B cell (primary cell): ENCODE data around the gene KCNJ6. TPM values are rescaled to one million over a fixed set of nuclear protein-coding genes. Genes with fewer than 3 reads are reported as not detected.

ENCODE experiments used
- ATAC-seq: fragments of 200-7000 bp; cut with Tn5 transposase; one replicate; pipeline ENCODE4 v1.10.0; 2021; ENCODE audit warnings: low read depth, mild to moderate bottlenecking, moderate number of reproducible peaks, moderate library complexity
- CTCF ChIA-PET: fragments of 350-600 bp; sonication (Branson Sonifier 250); formaldehyde crosslinking; loops from one replicate; lab custom pipeline; 2021; ENCODE audit warnings: antibody characterized with exemption, inconsistent platforms; lab: Charles Lee
- POLR2A ChIA-PET: fragments of 350-600 bp; sonication (Branson Sonifier 250); formaldehyde crosslinking; loops from one replicate; lab custom pipeline; 2021; ENCODE audit warnings: antibody characterized with exemption; lab: Charles Lee
- DNase-seq: peaks from one replicate; pipeline ENCODE4 v3.0.0; 2013
- H2AFZ ChIP-seq: 2 replicates; pipeline ENCODE4 v1.6.1; 2012; ENCODE audit warnings: mild to moderate bottlenecking, low read depth, low read length; ENCODE audit not compliant: insufficient read depth, poor library complexity, severe bottlenecking
- H3K27ac ChIP-seq, 2 donors: 1 replicate in 1 of 2; 2 replicates in 1 of 2; pipeline ENCODE4 v1.5.1; 2012 to 2013; ENCODE audit warnings: low read length in 2 of 2, mild to moderate bottlenecking in 2 of 2, moderate library complexity in 1 of 2
- H3K27me3 ChIP-seq, 4 experiments: fragments of 200-600 bp in 1 of 4; sonication (generic) in 1 of 4; replicated peaks in 1 of 4; 1 replicate in 2 of 4; 2 replicates in 2 of 4; pipeline versions ENCODE4 v1.6.1 to v1.7.0; 2013 to 2016; ENCODE audit warnings: low read length in 3 of 4, mild to moderate bottlenecking in 2 of 4, mixed read lengths in 1 of 4, moderate library complexity in 1 of 4; ENCODE audit not compliant: insufficient read depth in 4 of 4, control insufficient read depth in 3 of 4; ENCODE audit errors: control extremely low read depth in 1 of 4
- H3K36me3 ChIP-seq, 2 experiments: replicated peaks in 1 of 2; 1 replicate in 1 of 2; 2 replicates in 1 of 2; pipeline versions ENCODE4 v1.6.1 to v1.7.1; 2013; ENCODE audit warnings: low read length in 1 of 2; ENCODE audit not compliant: insufficient read depth in 2 of 2, control insufficient read depth in 1 of 2; ENCODE audit errors: control extremely low read depth in 1 of 2, extremely low read depth in 1 of 2
- H3K4me1 ChIP-seq, 2 donors: fragments of 200-600 bp in 1 of 2; sonication (generic) in 1 of 2; 1 replicate in 1 of 2; 2 replicates in 1 of 2; pipeline versions ENCODE4 v1.5.1 to v1.6.1; 2013 to 2017; ENCODE audit warnings: low read length in 2 of 2; ENCODE audit not compliant: control insufficient read depth in 2 of 2, insufficient read depth in 2 of 2
- H3K4me2 ChIP-seq: replicated peaks from 2 replicates; pipeline ENCODE3; 2012; ENCODE audit warnings: mild to moderate bottlenecking, low read depth, low read length; ENCODE audit not compliant: poor library complexity, severe bottlenecking
- H3K4me3 ChIP-seq, 5 experiments: fragments of 200-600 bp in 1 of 5; sonication (generic) in 1 of 5; 1 replicate in 3 of 5; 2 replicates in 2 of 5; pipeline versions ENCODE4 v1.5.1 to v1.7.0; 2011 to 2016; ENCODE audit warnings: low read length in 4 of 5, mild to moderate bottlenecking in 4 of 5, low read depth in 2 of 5, control low read depth in 1 of 5, moderate library complexity in 1 of 5; ENCODE audit not compliant: insufficient read depth in 1 of 5; ENCODE audit errors: control extremely low read depth in 1 of 5, extremely low read depth in 1 of 5
- H3K79me2 ChIP-seq: fragments of 200-600 bp; sonication (generic); one replicate; pipeline ENCODE4 v1.6.0; 2016; ENCODE audit warnings: low read length; ENCODE audit not compliant: control insufficient read depth, insufficient read depth
- H3K9ac ChIP-seq: fragments of 200-600 bp; sonication (generic); 2 replicates; pipeline ENCODE4 v1.6.1; 2017; ENCODE audit warnings: mild to moderate bottlenecking, low read length, moderate library complexity
- H3K9me3 ChIP-seq, 3 donors: one replicate each; pipeline versions ENCODE4 v1.6.1 to v1.7.1; 2013; ENCODE audit warnings: low read length in 2 of 3; ENCODE audit not compliant: control insufficient read depth in 2 of 3, insufficient read depth in 1 of 3; ENCODE audit errors: control extremely low read depth in 1 of 3
- H4K20me1 ChIP-seq: 2 replicates; pipeline ENCODE4 v1.6.0; 2012; ENCODE audit warnings: mild to moderate bottlenecking, low read length; ENCODE audit not compliant: insufficient read depth, control insufficient read depth, poor library complexity, severe bottlenecking
- H3K27ac Mint-ChIP-seq: one replicate; pipeline ENCODE4 v1.8.0; 2021; ENCODE audit warnings: mixed read lengths
- H3K27me3 Mint-ChIP-seq: one replicate; pipeline ENCODE4 v1.8.0; 2021; ENCODE audit warnings: mixed read lengths
- H3K4me1 Mint-ChIP-seq: one replicate; pipeline ENCODE4 v1.8.0; 2021; ENCODE audit warnings: mixed read lengths
- H3K4me3 Mint-ChIP-seq: one replicate; pipeline ENCODE4 v1.8.0; 2021; ENCODE audit warnings: mixed read lengths
- H3K9me3 Mint-ChIP-seq: one replicate; pipeline ENCODE4 v1.8.0; 2022; ENCODE audit warnings: mixed read lengths; ENCODE audit not compliant: insufficient read depth
- EZH2 ChIP-seq: IDR thresholded peaks from 2 replicates; pipeline ENCODE4 v1.6.1; 2012; ENCODE audit warnings: borderline replicate concordance, low read depth, mild to moderate bottlenecking, moderate library complexity, low read length; ENCODE audit not compliant: insufficient read depth, poor library complexity, severe bottlenecking
- WGBS: methylation state at CpG from one replicate; pipeline ENCODE4 v1.1.5; 2013; ENCODE audit warnings: missing lambda C conversion rate; ENCODE audit not compliant: insufficient coverage; 5-methylcytosine and 5-hydroxymethylcytosine counted together
- intact Hi-C: fragments of 100-400 bp; cut with micrococcal nuclease; formaldehyde crosslinking; loops from one replicate; pipeline ENCODE4 v1.10.0; 2022
- polyA plus RNA-seq: library from polyadenylated mRNA; depleted of rRNA; stranded (reverse); fragments of >200 nt; gene quantifications from 2 replicates; pipeline ENCODE4 v1.2.3, GENCODE V29; 2012
- total RNA-seq, 2 donors: library from RNA; stranded (reverse); fragments of 120-200 nt in 1 of 2; gene quantifications; 1 replicate in 1 of 2; 2 replicates in 1 of 2; pipeline versions ENCODE4 v1.2.3 to v1.2.4, GENCODE V29; 2013 to 2022
- TF ChIP-seq, protein P1 (sequence below): fragments of 200-600 bp; IDR thresholded peaks from one replicate; pipeline ENCODE4 v1.8.0; 2022; ENCODE audit warnings: antibody characterized with exemption, mild to moderate bottlenecking

KCNJ6 gene
- total and polyA plus RNA-seq, 2 donors (not counting 1 experiment from before 2014, with no cell fraction given), result not detected

DNA sequence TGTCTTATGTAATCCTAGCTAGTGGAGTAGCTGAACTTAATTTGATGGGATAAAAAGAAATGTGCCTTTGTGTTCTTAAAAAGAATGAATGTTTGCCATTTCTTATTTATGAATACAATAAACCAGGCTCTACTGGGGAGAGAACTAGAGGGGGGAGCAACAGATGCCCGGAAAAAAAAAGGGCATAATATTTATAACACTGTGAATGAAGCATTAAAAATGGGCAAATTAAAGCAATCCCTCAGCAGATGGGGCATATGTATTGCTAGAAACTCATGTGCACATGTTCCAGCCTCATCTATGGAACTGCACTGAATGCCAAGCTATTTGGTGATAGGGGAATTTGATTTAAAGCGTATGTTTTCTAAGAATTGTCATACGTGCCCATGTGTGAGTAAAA is 42.3 kb upstream of the KCNJ6 start:
- Histone ChIP-seq H3K9me3 (no peaks in the 10 kb centered on the region), H2AFZ (no peak overlapping the region), H3K27me3 (no peaks in the 10 kb centered on the region), H3K4me2 (no peak overlapping the region), H3K4me3 (no peak overlapping the region), H3K27ac (no peak overlapping the region), H3K9ac (no peak overlapping the region), H3K36me3 (no peaks in the 10 kb centered on the region), H3K79me2 (no peaks in the 10 kb centered on the region), H3K4me1 (no peaks in the 10 kb centered on the region), H4K20me1 (no peaks in the 10 kb centered on the region)
- TF ChIP-seq, protein P1, sequence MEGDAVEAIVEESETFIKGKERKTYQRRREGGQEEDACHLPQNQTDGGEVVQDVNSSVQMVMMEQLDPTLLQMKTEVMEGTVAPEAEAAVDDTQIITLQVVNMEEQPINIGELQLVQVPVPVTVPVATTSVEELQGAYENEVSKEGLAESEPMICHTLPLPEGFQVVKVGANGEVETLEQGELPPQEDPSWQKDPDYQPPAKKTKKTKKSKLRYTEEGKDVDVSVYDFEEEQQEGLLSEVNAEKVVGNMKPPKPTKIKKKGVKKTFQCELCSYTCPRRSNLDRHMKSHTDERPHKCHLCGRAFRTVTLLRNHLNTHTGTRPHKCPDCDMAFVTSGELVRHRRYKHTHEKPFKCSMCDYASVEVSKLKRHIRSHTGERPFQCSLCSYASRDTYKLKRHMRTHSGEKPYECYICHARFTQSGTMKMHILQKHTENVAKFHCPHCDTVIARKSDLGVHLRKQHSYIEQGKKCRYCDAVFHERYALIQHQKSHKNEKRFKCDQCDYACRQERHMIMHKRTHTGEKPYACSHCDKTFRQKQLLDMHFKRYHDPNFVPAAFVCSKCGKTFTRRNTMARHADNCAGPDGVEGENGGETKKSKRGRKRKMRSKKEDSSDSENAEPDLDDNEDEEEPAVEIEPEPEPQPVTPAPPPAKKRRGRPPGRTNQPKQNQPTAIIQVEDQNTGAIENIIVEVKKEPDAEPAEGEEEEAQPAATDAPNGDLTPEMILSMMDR, result no peak
- TF ChIP-seq EZH2, result no peak
- DNase-seq (no peak), ATAC-seq (no peak)
- intact Hi-C loops, result no loop called here
- no peak overlapping the region for H3K27ac Mint-ChIP-seq
- H3K4me1 Mint-ChIP-seq, result no peaks in the 10 kb centered on the region
- no CpG with 5 or more reads among the region's 3 CpGs for WGBS
- no peaks in the 10 kb centered on the region for H3K27me3 Mint-ChIP-seq
- peaks cover 3% of the 10 kb centered on the region for H3K9me3 Mint-ChIP-seq
- ChIA-PET POLR2A (no interaction called here), CTCF (no interaction called here)
- no peak overlapping the region for H3K4me3 Mint-ChIP-seq

DNA sequence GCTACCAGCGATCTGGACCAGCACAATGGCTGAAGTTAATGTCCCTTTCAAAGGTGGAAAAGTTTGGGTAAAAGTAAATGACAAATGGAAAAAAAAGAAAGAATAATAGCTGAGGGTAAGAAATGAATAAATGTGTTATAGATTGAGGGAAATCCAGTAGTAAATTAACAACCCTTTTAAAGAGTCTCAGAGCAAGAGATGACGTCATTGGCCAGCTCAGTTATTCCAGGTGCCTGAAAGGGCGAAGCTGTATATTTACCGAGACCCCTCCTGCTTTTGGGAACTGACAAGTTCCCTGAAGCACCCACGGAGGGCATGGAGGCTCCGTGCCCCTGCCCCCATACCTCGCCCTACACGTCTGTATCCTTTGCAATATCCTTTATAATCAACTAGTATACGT is 40.5 kb upstream of the KCNJ6 start:
- no peak overlapping the region for H3K4me3 Mint-ChIP-seq
- H4K20me1 ChIP-seq, result no peaks in the 10 kb centered on the region
- no peaks in the 10 kb centered on the region for H3K9me3 ChIP-seq
- H3K36me3 ChIP-seq, result no peaks in the 10 kb centered on the region
- H3K4me1 Mint-ChIP-seq, result no peaks in the 10 kb centered on the region
- no peak overlapping the region for H3K9ac ChIP-seq
- no peak overlapping the region for H3K4me2 ChIP-seq
- TF ChIP-seq EZH2, result no peak
- TF ChIP-seq, protein P1, result no peak
- no peaks in the 10 kb centered on the region for H3K79me2 ChIP-seq
- no peak overlapping the region for H3K27ac Mint-ChIP-seq
- no peak overlapping the region for H2AFZ ChIP-seq
- peaks cover 3% of the 10 kb centered on the region for H3K9me3 Mint-ChIP-seq
- ChIA-PET CTCF (no interaction called here), POLR2A (no interaction called here)
- no peaks in the 10 kb centered on the region for H3K27me3 Mint-ChIP-seq
- H3K27me3 ChIP-seq, result no peaks in the 10 kb centered on the region
- intact Hi-C loops, result no loop called here
- no peak for ATAC-seq
- no peak overlapping the region for H3K27ac ChIP-seq
- DNase-seq, result no peak
- no peak overlapping the region for H3K4me3 ChIP-seq
- no peaks in the 10 kb centered on the region for H3K4me1 ChIP-seq
- 94% methylated on average over 6 of the region's 9 CpGs for WGBS
